ENCODE data around the gene CENPM. TPM values are rescaled to one million over a fixed set of nuclear protein-coding genes. Genes with fewer than 3 reads are reported as not detected.
"Not testable (repeated sequence)": the region's sequence is repeated elsewhere in the genome, so short reads cannot be mapped to it uniquely, and the experiment has no call there.

The CENPM gene
- polyA plus RNA-seq, 4 donors: 11.2 to 16.2 (median 13.5) TPM

GRCh38 chr22:41966607-41967240 lies 19.8 kb upstream of the CENPM start:
- no peak for DNase-seq (ENCODE audit: low read depth in 4 of 4, low spot score in 3 of 4)

- DNase-seq (ENCODE audit: low read depth in 4 of 4, low spot score in 3 of 4): no peak
These were observed 19.3 kb upstream of the CENPM start for GRCh38 chr22:41966225-41966606.

GRCh38 chr22:41964112-41964491 lies 17.1 kb upstream of the CENPM start:
- no peak for DNase-seq (ENCODE audit: low read depth in 4 of 4, low spot score in 3 of 4)

- DNase-seq (ENCODE audit: low read depth in 4 of 4, low spot score in 3 of 4): no peak
These were observed 16.6 kb upstream of the CENPM start for GRCh38 chr22:41963453-41964111.

DNA sequence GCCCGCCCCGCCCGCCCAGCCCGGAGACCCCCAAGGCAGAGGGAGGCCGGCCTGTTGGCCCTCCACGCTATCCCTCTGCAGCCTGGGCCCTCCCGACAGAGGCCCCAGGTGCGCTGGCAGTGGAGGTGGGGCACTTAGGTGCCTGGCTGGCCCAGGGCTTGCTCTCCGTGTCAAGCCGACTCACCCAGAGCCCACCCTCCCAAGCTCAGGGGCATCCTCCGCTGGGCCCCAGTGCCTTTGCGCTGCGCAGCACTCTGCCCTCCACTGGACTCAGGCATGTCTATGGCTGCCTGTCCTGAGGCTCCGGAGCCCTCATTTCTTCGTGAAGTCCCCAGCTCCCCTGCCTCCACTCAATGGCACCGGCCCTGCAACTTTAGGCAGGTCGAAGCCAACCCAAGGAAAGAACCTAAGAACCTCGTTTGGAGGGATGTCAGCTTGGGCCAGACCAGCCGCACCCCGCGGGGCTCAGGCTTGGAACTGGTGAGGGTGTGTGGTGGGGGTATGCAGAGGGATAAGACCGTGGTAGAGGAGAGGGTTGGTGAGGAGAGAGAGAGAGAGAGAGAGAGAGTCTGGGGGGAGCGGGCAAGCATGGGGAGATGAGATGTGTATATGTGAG lies 11.1 kb upstream of the CENPM start:
- no peak for DNase-seq (ENCODE audit: low read depth in 4 of 4, low spot score in 3 of 4)

GRCh38 chr22:41952713-41953112 lies 5.8 kb upstream of the CENPM start:
- no peak for DNase-seq (ENCODE audit: low read depth in 4 of 4, low spot score in 3 of 4)

GRCh38 chr22:41951898-41952474 lies 5.0 kb upstream of the CENPM start, which contains the start of gene SMIM45:
TSS of gene SMIM45 (plus strand) at chr22:41952150.
- DNase-seq (ENCODE audit: low read depth in 4 of 4, low spot score in 3 of 4): no peak

DNA sequence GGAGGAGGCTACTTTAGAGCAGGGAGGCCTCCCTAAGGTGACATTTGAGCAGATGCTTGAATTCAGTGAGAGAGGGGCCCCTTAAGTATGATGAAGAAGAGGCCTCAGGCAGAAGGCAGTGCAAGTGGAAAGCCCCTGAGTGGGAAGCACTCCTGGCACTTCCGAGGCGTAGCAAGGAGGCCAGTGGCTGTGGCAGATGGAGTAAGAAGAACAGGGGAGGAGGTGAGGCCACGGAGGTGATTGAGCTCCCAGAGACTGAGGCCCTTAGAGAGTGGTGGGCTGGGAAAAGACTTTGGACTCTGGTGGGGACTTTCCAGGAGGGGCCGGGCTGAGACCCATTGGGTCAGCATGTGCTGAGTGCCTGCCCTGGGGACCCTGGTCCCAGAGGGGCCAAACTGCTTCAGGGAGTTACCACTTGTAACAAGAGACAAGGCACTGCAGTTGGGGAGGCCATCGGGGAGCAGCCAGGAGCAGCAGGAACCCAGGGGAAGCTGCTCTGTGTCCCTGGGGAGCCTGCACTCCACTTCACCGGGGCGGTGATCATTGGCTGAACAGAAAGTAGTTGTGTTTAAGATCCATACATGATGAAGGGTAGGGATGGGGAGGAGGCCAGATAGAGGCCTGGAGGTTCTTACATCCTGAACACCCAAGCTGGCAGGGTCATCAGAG lies 2.5 kb upstream of the CENPM start:
- DNase-seq (ENCODE audit: low read depth in 4 of 4, low spot score in 3 of 4): no peak

DNA sequence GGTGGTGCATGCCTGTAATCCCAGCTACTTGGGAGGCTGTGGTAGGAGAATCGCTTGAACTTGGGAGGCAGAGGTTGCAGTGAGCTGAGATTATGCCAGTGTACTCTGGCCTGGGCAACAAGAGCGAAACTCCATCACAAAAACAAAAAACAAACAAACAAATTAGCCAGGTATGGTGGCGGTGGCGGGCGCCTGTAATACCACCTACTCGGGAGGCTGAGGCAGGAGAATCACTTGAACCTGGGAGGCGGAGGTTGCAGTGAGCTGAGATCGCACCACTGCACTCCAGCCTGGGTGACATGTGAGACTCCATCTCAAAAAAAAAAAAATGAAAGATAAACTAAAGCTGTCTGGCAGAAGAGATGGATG lies 2.0 kb upstream of the CENPM start:
- DNase-seq (ENCODE audit: low read depth in 4 of 4, low spot score in 3 of 4): not testable (repeated sequence)

DNA sequence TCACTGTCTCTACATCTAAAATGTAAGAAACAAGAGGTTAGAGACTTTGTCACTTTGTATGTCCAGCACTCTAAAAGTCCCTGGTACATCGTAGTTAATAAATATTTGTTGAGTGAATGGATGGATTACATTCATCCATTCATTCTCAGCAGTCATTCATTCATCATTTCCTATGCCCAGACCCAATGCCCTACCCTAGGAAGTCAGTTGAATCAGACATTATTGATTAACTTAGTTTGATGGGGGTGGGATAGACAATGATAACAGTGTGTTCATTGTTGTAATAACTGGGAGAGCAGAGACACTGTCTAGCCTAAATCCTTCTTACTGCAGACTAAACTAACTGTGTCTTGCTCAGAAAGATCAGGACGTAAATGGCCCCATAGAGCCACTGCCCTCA lies 1.2 kb upstream of the CENPM start:
- DNase-seq (ENCODE audit: low read depth in 4 of 4, low spot score in 3 of 4): no peak

GRCh38 chr22:41947424-41948080 lies 600 bp upstream of the CENPM start:
- no peak for DNase-seq (ENCODE audit: low read depth in 4 of 4, low spot score in 3 of 4)

DNA sequence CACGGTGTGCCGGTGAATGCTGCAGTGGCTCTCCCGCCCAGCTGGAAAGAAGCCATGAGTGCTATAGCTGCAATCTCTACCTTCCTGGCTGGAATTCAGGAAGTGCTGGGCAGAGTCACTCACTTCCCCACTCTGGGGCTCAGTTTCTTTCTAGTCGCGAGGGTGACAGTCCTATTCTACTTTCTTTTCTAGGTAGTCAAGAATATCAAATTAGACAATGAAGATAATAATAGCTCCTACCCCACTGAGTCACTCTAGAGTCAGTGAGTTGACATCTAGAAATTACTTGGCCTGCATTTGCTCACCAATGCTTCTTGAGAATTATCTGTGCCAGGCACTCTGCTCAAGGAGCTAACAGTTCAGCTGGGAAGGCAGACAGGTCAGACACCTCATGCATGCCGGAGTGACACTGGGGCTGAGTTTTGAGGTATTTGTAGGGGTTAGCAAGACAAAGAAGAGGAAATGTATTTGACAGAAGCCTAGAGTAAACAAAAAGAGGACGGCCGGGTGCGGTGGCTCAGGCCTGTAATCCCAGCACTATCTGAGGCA lies 3.2 kb downstream of the CENPM start:
- no peak for DNase-seq (ENCODE audit: low read depth in 4 of 4, low spot score in 3 of 4)

GRCh38 chr22:41940832-41941765 lies 5.9 kb downstream of the CENPM start:
- no peak for DNase-seq (ENCODE audit: low read depth in 4 of 4, low spot score in 3 of 4)

- no peak for DNase-seq (ENCODE audit: low read depth in 4 of 4, low spot score in 3 of 4)
These were observed 6.7 kb downstream of the CENPM start for GRCh38 chr22:41939981-41940831.

DNA sequence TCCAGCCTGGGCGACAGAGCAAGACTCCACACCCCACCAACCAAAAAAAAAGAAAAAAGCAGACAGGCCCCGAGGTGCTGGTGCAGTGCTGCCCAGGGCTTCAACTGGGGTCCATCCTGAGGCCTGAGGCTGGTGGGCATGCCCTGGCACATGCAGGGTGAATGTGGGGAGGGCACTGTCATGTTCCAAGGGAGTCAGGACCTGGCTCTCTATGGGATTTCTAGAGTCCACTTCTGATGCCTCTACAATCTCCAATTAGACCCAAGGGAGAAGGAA lies 10.1 kb downstream of the CENPM start:
- DNase-seq (ENCODE audit: low read depth in 4 of 4, low spot score in 3 of 4): no peak

- no peak for DNase-seq (ENCODE audit: low read depth in 4 of 4, low spot score in 3 of 4)
These were observed 11.4 kb downstream of the CENPM start for GRCh38 chr22:41935509-41935908.

- DNase-seq (ENCODE audit: low read depth in 4 of 4, low spot score in 3 of 4): no peak
These were observed 12.0 kb downstream of the CENPM start for GRCh38 chr22:41935015-41935351.

DNA sequence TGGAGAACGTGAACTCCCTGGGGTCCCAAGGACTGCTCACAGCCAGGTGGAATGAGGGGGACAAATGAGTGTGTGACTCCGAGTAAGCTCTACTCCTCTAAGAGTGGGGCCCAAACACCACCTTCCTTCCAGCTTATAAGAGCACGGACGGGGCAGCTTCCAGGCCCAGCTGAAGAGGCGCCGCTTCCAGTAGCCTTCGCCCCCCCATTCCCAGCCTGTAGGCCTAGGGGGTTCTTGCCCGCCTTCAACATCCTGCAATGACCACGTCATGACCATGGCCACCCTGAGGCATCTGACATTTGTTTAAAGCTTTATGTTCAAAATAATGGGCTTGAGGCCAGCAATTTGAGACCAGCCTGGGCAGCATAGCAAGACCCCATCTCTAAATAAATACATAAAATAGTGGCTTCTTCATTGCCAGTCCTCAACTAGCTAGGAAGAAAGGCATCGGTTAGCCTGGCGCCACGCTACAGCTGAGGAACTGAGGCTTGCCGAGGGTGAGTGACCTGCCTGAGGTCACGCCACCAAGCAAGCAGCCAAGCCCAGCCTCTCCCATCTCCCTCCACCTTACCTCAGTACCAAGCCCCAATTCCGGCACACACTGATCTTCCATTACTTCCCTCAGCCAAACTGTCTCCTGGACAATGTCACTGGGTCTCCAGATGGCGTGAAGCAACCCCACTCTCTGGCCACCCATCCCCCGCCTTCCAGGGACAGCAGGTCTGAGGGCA lies 12.5 kb downstream of the CENPM start:
- no peak for DNase-seq (ENCODE audit: low read depth in 4 of 4, low spot score in 3 of 4)
